HS-5 (cell line): ENCODE data around the gene PTPN20.

Source experiments
- DNase-seq: peaks from one replicate; pipeline ENCODE4 v3.0.0-alpha.2; 2012; ENCODE audit warnings: low read depth

PTPN20 gene

DNA sequence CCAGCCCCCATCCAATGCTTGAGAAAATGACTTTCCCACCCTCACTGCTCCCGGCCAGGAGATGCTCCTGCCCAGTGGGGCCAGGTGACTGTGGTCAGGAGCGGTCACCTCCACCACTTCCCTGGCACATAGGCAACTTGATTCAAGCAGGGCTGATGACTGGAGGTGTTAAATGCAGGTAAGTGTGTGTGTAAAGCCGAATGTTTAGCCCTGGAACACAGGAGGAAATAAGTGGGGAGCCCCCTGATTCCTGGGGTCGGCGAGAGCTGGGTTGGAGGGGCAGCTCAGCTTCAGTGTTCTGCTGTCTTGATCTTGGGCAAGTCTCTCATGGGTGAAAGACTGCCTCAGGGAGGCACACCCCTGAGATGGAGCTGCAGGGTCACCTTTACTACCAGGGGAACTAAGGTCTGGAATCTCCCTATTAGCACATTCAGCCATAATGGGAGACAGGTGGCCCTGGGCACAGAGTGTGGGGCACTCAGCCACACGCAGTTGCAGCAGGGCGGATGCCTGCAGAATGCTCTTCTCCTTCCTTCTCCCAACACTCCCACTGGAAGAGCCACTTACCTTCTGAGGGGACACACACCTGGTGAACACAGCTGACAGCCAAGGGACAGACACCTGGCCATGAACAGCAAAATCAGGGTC lies 124.1 kb downstream of the PTPN20 start:
- no peak for DNase-seq

DNA sequence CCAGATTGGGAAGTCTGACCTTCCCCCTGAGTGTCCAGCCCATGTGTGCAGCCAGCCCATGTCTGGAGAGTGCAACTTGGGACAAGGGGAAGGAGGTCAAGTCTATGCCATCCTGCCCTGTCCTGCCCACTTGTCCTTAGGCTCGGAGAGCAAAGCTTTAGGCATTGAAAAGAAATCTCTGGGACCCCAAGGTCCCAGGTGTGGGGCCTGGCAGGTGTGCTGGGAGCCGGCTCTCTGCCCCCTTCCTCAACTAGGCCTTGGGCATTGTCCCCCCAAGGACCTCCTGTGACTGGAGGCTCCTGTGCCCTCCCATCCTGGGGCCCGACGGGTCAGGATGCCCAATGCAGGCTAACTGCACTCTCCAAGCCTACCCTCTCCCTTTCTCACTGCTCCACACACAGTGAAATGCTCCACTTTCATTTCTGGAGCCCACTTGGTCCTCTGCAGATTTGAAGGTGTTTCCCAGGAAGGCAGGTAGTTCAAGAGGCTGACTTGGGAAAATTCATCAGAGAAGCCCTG lies 124.7 kb downstream of the PTPN20 start:
- DNase-seq: no peak

GRCh38 chr10:47036771-47037170 lies 125.5 kb downstream of the PTPN20 start:
- no peak for DNase-seq

GRCh38 chr10:47037654-47038425 lies 126.6 kb downstream of the PTPN20 start:
- no peak for DNase-seq

GRCh38 chr10:47038881-47039561 lies 127.8 kb downstream of the PTPN20 start:
- no peak for DNase-seq

DNA sequence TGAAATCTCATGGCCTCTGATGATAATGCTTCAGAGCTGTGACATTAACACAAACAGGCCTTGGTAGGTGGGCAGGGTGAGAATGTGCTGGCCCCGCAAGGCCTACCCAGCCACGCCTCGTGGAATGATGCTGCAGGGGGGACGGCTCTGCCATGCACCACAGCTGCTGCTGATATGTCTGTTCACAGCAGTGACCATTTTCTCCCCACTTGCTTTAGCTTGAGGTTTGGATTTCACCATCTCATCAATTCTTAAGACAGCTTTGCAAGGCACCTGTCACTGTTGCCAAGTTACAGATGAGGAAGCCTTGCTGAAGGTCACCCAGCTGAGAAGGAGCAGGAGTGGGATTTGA lies 128.3 kb downstream of the PTPN20 start:
- no peak for DNase-seq

GRCh38 chr10:47040041-47040491 lies 128.8 kb downstream of the PTPN20 start:
- DNase-seq: no peak

DNA sequence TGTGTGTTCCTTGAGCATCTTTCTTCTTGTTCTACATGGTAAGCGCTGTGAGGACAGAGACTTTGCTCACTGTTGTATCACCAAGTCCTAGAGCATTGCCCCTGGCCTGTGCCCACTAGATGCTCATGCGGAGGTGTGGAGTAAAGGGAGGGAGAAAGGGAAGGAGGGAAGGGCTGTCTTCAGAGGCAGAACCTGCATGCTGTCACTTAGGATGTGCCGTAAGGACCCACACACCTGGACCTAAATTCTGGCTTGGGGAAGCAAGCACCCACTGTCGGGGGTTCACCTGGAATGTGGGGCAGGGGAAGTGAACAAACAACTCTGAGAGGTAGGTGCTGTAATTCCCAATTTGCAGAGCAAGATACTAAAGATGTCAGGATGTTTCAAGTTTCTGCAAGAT lies 129.5 kb downstream of the PTPN20 start:
- DNase-seq: no peak

DNA sequence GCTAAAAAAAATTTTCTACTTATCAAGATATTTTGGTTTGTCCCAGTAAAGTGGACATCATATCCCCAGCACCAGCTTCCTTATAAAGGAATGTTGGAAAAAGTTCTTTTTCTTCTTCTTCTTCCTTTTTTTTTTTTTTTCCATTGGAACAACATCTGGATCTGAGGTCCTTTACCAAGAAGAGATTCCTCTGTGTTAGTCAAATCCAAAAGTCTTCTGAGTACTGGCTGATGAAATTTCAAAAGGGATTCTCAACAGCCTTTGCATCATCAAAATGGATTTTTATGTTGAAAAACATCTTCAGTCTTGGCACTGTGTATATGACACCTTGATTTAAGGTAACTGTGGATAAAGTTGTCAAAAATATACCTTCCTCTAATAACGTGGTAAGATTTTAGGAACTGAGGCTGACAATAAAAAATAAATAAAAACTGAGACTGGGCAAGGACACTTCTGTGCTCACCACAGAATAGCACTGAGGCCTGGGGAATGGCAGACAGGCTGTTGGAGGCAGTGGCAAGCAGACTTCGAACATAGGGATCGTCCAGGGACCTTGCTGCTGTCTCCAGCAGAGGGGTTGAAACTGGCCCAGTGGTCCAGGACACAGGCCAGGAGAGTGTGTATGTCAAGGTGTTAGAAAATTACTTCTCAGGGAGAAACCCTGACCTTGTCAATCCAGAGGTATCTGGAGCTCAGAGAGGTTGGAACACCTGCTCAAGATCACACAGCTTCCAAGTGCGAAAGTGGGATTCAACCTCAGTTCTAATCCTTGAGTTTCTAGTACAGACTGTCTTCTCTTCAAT lies 130.4 kb downstream of the PTPN20 start:
- DNase-seq: no peak

DNA sequence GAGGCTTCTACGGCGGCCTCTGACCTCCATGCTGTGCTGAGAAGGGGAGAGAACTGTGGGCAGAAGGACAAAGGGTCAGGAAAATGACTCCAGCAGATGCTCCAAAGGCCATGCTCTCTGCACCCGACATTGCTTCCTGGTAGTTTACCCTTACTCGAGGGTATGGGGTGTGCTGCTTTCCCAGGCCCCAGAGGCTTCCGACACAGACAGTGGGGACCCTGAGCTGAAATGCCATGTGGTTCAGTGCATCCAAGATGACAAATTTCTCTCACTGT lies 130.9 kb downstream of the PTPN20 start:
- DNase-seq: no peak

- DNase-seq: no peak
Observed at GRCh38 chr10:47042780-47043750, 131.8 kb downstream of the PTPN20 start.

GRCh38 chr10:47043928-47044538 lies 132.8 kb downstream of the PTPN20 start:
- no peak for DNase-seq

DNA sequence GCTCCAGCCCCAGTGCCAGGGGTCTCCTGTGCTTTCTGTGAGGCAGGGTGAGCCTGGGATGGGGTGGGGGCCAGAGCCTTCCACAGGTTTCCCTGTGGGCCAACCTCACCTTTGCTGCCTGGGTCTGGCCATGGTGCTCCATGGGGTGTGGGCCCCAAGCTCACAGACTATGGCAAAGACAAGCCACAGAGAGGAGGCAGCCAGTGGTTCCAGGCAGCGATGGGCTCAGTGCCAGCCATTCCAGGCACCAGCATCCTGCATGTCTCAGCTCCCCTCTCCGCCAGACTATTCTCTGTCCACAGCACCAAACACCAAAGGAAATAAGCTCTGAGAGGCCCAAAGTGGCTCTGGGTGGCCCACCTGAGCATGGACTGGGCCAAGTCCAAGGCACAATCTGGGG lies 133.5 kb downstream of the PTPN20 start:
- DNase-seq: no peak

- no peak for DNase-seq
Observed at GRCh38 chr10:47045331-47045861, 134.2 kb downstream of the PTPN20 start.

GRCh38 chr10:47046321-47047126 lies 135.3 kb downstream of the PTPN20 start:
- no peak for DNase-seq

DNA sequence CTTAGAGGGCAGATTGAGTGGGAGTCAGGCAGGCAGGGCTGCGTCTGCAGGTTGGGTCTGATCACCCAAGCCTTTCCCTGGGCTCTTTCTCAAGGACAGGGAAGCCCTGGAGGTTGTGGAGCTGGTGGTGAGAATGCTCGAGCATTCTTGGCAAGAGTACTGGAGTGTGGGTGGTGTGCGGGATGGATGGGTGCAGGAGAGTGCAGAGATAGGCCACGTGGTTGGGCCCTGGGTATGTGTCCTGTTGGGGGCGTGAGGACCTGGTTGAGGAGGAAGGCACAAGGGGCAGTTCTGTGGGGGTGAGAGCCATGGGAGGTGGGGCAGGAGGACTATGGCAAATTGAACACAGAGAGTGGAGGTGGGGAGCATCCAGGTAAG lies 135.9 kb downstream of the PTPN20 start:
- no peak for DNase-seq

GRCh38 chr10:47047577-47048525 lies 136.6 kb downstream of the PTPN20 start:
- DNase-seq: no peak

GRCh38 chr10:47048526-47048905 lies 137.3 kb downstream of the PTPN20 start:
- no peak for DNase-seq
